Activated T-cell treated with anti-CD3 and anti-CD28 coated beads for 4 hours (primary cell): ENCODE data around the gene SEMA7A.

Experiments
- DNase-seq: peaks from one replicate; pipeline ENCODE4 v3.0.0-alpha.2; 2020

SEMA7A gene

GRCh38 chr15:74428970-74429780 is 4.6 kb downstream of the SEMA7A start:
- DNase-seq = no peak

- DNase-seq = no peak
Measured at GRCh38 chr15:74428442-74428787, 5.3 kb downstream of the SEMA7A start.

- no peak for DNase-seq
Measured at GRCh38 chr15:74427607-74428441, 5.9 kb downstream of the SEMA7A start.

- no peak for DNase-seq
Measured at GRCh38 chr15:74426404-74427281, 7.1 kb downstream of the SEMA7A start.

GRCh38 chr15:74425630-74426029 is 8.1 kb downstream of the SEMA7A start:
- no peak for DNase-seq

- no peak for DNase-seq
Measured at GRCh38 chr15:74424901-74425528, 8.7 kb downstream of the SEMA7A start.

- DNase-seq = no peak
Measured at GRCh38 chr15:74423431-74424257, 10.1 kb downstream of the SEMA7A start.

- DNase-seq = no peak
Measured at GRCh38 chr15:74422652-74423430, 10.9 kb downstream of the SEMA7A start.

GRCh38 chr15:74422265-74422651 is 11.5 kb downstream of the SEMA7A start:
- DNase-seq = no peak

GRCh38 chr15:74421302-74422245 is 12.2 kb downstream of the SEMA7A start:
- no peak for DNase-seq

- DNase-seq = no peak
Measured at GRCh38 chr15:74420193-74420905, 13.4 kb downstream of the SEMA7A start.

- no peak for DNase-seq
Measured at GRCh38 chr15:74419432-74419831, 14.3 kb downstream of the SEMA7A start.

- no peak for DNase-seq
Measured at GRCh38 chr15:74418575-74419338, 15.0 kb downstream of the SEMA7A start.

GRCh38 chr15:74417670-74418069 is 16.1 kb downstream of the SEMA7A start:
- DNase-seq = no peak

- DNase-seq = no peak
Measured at GRCh38 chr15:74417225-74417624, 16.5 kb downstream of the SEMA7A start.

GRCh38 chr15:74415966-74416916 is 17.5 kb downstream of the SEMA7A start:
- DNase-seq = no peak
